ENCODE results near the gene RAB5IF. TPM values are rescaled to one million over a fixed set of nuclear protein-coding genes. Genes with fewer than 3 reads are reported as not detected.

The RAB5IF gene
- total and polyA plus RNA-seq, 2 of the 13 experiments (the other 11 are each of a cell fraction or from before 2014, with no cell fraction given), result 261 to 305 TPM

DNA sequence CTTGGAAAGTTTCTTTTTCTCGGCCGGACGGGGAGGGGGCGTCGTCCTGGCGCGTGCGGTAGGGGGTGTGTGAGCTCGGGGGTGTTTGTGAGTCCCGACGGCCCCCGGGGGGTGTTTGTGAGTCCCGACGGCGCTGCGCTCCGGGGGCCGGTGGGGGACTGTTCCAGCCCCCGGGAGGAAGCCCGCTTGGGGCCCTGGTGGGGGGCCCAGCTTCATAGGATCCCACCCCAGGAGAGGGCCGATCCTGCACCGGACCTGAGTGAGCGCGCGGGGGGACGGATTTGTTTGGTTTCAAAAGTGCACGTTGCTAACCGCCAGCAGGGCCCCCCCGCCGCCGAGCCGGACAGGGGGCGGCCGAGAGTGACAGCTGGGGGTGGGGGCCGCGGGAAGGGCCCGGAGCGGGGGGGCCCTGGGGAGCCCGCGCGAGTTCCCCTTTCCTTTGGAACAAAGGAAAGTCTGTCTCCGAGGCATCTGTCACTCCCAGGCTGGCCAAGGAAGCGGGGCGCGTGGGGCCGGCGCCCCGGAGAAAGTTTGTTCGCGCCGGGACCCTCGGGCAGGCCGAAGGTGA is 31.7 kb upstream of the RAB5IF start (continued):
- TF ChIP-seq ZNF770 (CRISPR knock-in tag; IDR thresholded peaks at IDR 0.05) (no peak), ZNF18 (CRISPR knock-in tag; IDR thresholded peaks at IDR 0.05; ENCODE audit: insufficient replicate concordance) (peak; percentile 38), ZNF652 (CRISPR knock-in tag; IDR thresholded peaks at IDR 0.05; ENCODE audit: borderline replicate concordance, low read depth) (no peak), FOSL2 (CRISPR knock-in tag; IDR thresholded peaks at IDR 0.05) (0 out of 2 replicates have a peak, but pooled peaks have one; percentile 6), CERS6 (CRISPR knock-in tag; IDR thresholded peaks at IDR 0.05) (no peak), MIXL1 (CRISPR knock-in tag; IDR thresholded peaks at IDR 0.05) (no peak), ZNF280B (CRISPR knock-in tag; IDR thresholded peaks at IDR 0.05; ENCODE audit: borderline replicate concordance) (0 out of 2 replicates have a peak, but pooled peaks have one; percentile 69), ZFP41 (CRISPR knock-in tag; IDR thresholded peaks at IDR 0.05; ENCODE audit: borderline replicate concordance) (peak; percentile 73; the same call in 1 of the 2 replicates), ZNF503 (CRISPR knock-in tag; IDR thresholded peaks at IDR 0.05) (peak; percentile 11; the same call in 1 of the 2 replicates)
- TF ChIP-seq, protein P1, sequence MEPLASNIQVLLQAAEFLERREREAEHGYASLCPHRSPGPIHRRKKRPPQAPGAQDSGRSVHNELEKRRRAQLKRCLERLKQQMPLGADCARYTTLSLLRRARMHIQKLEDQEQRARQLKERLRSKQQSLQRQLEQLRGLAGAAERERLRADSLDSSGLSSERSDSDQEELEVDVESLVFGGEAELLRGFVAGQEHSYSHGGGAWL (CRISPR knock-in tag; IDR thresholded peaks at IDR 0.05), result peak; percentile 70
- TF ChIP-seq, protein P2, sequence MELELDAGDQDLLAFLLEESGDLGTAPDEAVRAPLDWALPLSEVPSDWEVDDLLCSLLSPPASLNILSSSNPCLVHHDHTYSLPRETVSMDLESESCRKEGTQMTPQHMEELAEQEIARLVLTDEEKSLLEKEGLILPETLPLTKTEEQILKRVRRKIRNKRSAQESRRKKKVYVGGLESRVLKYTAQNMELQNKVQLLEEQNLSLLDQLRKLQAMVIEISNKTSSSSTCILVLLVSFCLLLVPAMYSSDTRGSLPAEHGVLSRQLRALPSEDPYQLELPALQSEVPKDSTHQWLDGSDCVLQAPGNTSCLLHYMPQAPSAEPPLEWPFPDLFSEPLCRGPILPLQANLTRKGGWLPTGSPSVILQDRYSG (CRISPR knock-in tag; IDR thresholded peaks at IDR 0.05), result no peak
- TF ChIP-seq, protein P3, sequence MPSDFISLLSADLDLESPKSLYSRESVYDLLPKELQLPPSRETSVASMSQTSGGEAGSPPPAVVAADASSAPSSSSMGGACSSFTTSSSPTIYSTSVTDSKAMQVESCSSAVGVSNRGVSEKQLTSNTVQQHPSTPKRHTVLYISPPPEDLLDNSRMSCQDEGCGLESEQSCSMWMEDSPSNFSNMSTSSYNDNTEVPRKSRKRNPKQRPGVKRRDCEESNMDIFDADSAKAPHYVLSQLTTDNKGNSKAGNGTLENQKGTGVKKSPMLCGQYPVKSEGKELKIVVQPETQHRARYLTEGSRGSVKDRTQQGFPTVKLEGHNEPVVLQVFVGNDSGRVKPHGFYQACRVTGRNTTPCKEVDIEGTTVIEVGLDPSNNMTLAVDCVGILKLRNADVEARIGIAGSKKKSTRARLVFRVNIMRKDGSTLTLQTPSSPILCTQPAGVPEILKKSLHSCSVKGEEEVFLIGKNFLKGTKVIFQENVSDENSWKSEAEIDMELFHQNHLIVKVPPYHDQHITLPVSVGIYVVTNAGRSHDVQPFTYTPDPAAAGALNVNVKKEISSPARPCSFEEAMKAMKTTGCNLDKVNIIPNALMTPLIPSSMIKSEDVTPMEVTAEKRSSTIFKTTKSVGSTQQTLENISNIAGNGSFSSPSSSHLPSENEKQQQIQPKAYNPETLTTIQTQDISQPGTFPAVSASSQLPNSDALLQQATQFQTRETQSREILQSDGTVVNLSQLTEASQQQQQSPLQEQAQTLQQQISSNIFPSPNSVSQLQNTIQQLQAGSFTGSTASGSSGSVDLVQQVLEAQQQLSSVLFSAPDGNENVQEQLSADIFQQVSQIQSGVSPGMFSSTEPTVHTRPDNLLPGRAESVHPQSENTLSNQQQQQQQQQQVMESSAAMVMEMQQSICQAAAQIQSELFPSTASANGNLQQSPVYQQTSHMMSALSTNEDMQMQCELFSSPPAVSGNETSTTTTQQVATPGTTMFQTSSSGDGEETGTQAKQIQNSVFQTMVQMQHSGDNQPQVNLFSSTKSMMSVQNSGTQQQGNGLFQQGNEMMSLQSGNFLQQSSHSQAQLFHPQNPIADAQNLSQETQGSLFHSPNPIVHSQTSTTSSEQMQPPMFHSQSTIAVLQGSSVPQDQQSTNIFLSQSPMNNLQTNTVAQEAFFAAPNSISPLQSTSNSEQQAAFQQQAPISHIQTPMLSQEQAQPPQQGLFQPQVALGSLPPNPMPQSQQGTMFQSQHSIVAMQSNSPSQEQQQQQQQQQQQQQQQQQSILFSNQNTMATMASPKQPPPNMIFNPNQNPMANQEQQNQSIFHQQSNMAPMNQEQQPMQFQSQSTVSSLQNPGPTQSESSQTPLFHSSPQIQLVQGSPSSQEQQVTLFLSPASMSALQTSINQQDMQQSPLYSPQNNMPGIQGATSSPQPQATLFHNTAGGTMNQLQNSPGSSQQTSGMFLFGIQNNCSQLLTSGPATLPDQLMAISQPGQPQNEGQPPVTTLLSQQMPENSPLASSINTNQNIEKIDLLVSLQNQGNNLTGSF (CRISPR knock-in tag; IDR thresholded peaks at IDR 0.05), result 0 out of 2 replicates have a peak, but pooled peaks have one; percentile 30

Data from HepG2 (cell line).